H1 (cell line): ENCODE data around the gene SLC24A3. TPM values are rescaled to one million over a fixed set of nuclear protein-coding genes. Genes with fewer than 3 reads are reported as not detected.

ENCODE experiments used
- ATF3 ChIP-seq: IDR thresholded peaks from 2 replicates; pipeline ENCODE4 v1.6.1; 2011; ENCODE audit warnings: low read depth, mild to moderate bottlenecking, low read length; ENCODE audit not compliant: insufficient read depth
- EP300 ChIP-seq, 2 experiments: IDR thresholded peaks; 1 replicate in 1 of 2; 2 replicates in 1 of 2; pipeline ENCODE4 v1.6.1; 2011 to 2012; ENCODE audit warnings: low read depth in 2 of 2, low read length in 2 of 2, mild to moderate bottlenecking in 2 of 2, borderline replicate concordance in 1 of 2, inconsistent platforms in 1 of 2, moderate library complexity in 1 of 2
- GTF2F1 ChIP-seq: IDR thresholded peaks from 2 replicates; pipeline ENCODE4 v1.6.1; 2012; ENCODE audit warnings: low read depth, low read length, improper control_type of control experiment, borderline replicate concordance
- JUN ChIP-seq: IDR thresholded peaks from 2 replicates; pipeline ENCODE4 v1.6.1; 2011; ENCODE audit warnings: low read depth, mild to moderate bottlenecking, improper control_type of control experiment, low read length
- YY1 ChIP-seq: IDR thresholded peaks from 2 replicates; pipeline ENCODE4 v1.6.1; 2011; ENCODE audit warnings: low read depth, mild to moderate bottlenecking, low read length
- polyA plus RNA-seq, 7 experiments: library from polyadenylated mRNA; depleted of rRNA in 3 of 7; stranded (reverse) in 5 of 7; unstranded in 2 of 7; fragments of >200 nt in 5 of 7; fragments of 200-250 nt in 2 of 7; gene quantifications; 1 replicate in 5 of 7; 2 replicates in 1 of 7; 4 replicates in 1 of 7; pipeline versions ENCODE4 v1.2.1 to v1.2.3, GENCODE V29; 2011 to 2013; ENCODE audit warnings: missing spikeins in 2 of 7, mixed read lengths in 2 of 7
- total RNA-seq: library from RNA; stranded (reverse); fragmentation: NEBNext Ultra II Directional; extraction: Animal tissue kit (Norgen Biotek cat#: 25700); gene quantifications from 2 replicates; pipeline ENCODE4 v1.2.1, GENCODE V29; 2021

The SLC24A3 gene
- total and polyA plus RNA-seq, 2 of the 8 experiments (the other 6 are each of a cell fraction or from before 2014, with no cell fraction given): 4.5 to 6.3 TPM

GRCh38 chr20:19236371-19237055 lies 24.1 kb downstream of the SLC24A3 start (continued):
- TF ChIP-seq YY1 (no peak), GTF2F1 (no peak), JUN (no peak), EP300 (IDR thresholded peaks at IDR 0.05; ENCODE audit: borderline replicate concordance in 1 of 2, low read depth in 2 of 2, low read length in 2 of 2) (no peak), ATF3 (no peak)
